ENCODE measurements around the gene DHDH.

DNA sequence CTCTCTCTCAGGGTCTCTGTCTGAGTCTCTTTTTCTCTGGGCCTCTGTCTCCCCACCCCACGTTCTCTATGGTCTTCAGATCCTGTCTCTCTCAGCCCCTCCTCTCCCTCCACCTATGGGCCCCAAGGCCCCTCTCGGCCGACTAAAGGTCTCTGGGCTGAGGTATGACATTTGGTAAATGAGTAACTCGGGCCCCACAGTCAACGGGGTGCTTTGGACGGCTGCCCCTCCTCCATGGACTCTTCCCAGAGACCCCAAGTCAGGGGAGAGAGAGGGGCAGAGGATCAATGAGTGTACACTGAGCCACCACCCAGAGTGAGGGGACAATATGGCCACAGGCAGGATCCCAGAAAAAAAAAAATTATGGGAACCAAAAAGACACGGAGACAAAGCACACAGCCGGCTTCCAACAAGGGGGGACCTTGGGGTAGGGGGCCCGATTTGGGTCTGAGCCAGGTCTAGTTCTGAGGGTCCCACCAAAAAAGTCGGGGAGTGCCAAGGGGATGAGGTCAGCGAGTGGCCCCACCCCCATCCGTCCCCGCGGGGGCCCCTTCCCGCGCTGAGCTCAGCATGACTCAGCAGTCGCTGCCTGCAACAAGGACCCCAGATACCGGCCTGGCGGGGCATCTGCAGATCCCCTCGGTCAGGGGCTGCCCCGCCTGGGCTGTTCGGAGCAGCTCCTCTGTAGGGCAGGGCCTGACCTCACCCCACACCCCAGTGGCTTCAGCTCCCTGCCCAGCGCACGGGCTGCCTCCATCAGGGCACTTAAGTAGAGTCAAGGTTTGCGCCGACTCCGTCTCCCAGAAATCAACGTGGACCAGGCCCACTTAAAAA is 30.1 kb downstream of the DHDH start:
- TF ChIP-seq, protein P1, sequence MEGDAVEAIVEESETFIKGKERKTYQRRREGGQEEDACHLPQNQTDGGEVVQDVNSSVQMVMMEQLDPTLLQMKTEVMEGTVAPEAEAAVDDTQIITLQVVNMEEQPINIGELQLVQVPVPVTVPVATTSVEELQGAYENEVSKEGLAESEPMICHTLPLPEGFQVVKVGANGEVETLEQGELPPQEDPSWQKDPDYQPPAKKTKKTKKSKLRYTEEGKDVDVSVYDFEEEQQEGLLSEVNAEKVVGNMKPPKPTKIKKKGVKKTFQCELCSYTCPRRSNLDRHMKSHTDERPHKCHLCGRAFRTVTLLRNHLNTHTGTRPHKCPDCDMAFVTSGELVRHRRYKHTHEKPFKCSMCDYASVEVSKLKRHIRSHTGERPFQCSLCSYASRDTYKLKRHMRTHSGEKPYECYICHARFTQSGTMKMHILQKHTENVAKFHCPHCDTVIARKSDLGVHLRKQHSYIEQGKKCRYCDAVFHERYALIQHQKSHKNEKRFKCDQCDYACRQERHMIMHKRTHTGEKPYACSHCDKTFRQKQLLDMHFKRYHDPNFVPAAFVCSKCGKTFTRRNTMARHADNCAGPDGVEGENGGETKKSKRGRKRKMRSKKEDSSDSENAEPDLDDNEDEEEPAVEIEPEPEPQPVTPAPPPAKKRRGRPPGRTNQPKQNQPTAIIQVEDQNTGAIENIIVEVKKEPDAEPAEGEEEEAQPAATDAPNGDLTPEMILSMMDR (IDR thresholded peaks at IDR 0.05): no peak
- TF ChIP-seq POLR2A (IDR thresholded peaks at IDR 0.05): peak in 1 of 2 donors; percentile 43

Data from heart left ventricle (tissue), 13 donors.